ENCODE results near the gene CAMK1D.
"Not testable (repeated sequence)": the region's sequence is repeated elsewhere in the genome, so short reads cannot be mapped to it uniquely, and the experiment has no call there.

The CAMK1D gene

GRCh38 chr10:12340937-12341336, 8.4 kb upstream of the CAMK1D start:
- DNase-seq = no peak

GRCh38 chr10:12341526-12341925, 7.8 kb upstream of the CAMK1D start:
- no peak for DNase-seq

GRCh38 chr10:12344375-12345110, 4.8 kb upstream of the CAMK1D start:
- DNase-seq = no peak

- no peak for DNase-seq
Measured at GRCh38 chr10:12346707-12347106, 2.6 kb upstream of the CAMK1D start.

GRCh38 chr10:12348294-12348869, 965 bp upstream of the CAMK1D start:
- DNase-seq = no peak

- DNase-seq = no peak
Measured at GRCh38 chr10:12349629-12350166, 351 bp downstream of the CAMK1D start.

- DNase-seq = peak; percentile 15 to 80 (median 27)
Measured at GRCh38 chr10:12350167-12350872, 973 bp downstream of the CAMK1D start.

GRCh38 chr10:12350925-12351324, 1.6 kb downstream of the CAMK1D start:
- no peak for DNase-seq

GRCh38 chr10:12351447-12351846, 2.1 kb downstream of the CAMK1D start:
- DNase-seq = no peak

- no peak for DNase-seq
Measured at GRCh38 chr10:12351889-12352288, 2.5 kb downstream of the CAMK1D start.

GRCh38 chr10:12353399-12354242, 4.3 kb downstream of the CAMK1D start:
- DNase-seq = no peak

GRCh38 chr10:12354696-12355095, 5.3 kb downstream of the CAMK1D start:
- DNase-seq = not testable (repeated sequence)

- DNase-seq = peak in 1 of 5 experiments; percentile 26
Measured at GRCh38 chr10:12355384-12355783, 6.0 kb downstream of the CAMK1D start.

GRCh38 chr10:12357525-12358151, 8.3 kb downstream of the CAMK1D start:
- no peak for DNase-seq

- DNase-seq = peak in 2 of 5 experiments; percentile 25 to 31
Measured at GRCh38 chr10:12358863-12359564, 9.7 kb downstream of the CAMK1D start.

GRCh38 chr10:12360461-12360860, 11.1 kb downstream of the CAMK1D start:
- DNase-seq = no peak

- DNase-seq = not testable (repeated sequence)
Measured at GRCh38 chr10:12361115-12361514, 11.8 kb downstream of the CAMK1D start.

GRCh38 chr10:12364559-12364958, 15.2 kb downstream of the CAMK1D start:
- no peak for DNase-seq

GRCh38 chr10:12367272-12367671, 17.9 kb downstream of the CAMK1D start:
- DNase-seq = no peak

GRCh38 chr10:12369982-12370381, 20.6 kb downstream of the CAMK1D start:
- no peak for DNase-seq

- no peak for DNase-seq
Measured at GRCh38 chr10:12372846-12373245, 23.5 kb downstream of the CAMK1D start.

All from T-helper 2 cell (primary cell).